Esophagus squamous epithelium (tissue), 5 donors: ENCODE data around the gene THADA. TPM values are rescaled to one million over a fixed set of nuclear protein-coding genes. Genes with fewer than 3 reads are reported as not detected.
A peak's percentile ranks its signal among the peaks of the same experiment; 100 is the strongest.

Experiments used
- DNase-seq: peaks from one replicate; lab custom pipeline; 2025; lab: John Stamatoyannopoulos, UW
- H3K27ac ChIP-seq, 4 donors: fragments of 200-600 bp; sonication (generic); one replicate each; pipeline ENCODE4 v1.5.1; 2016 to 2019; ENCODE audit warnings: mild to moderate bottlenecking in 1 of 4
- H3K27me3 ChIP-seq, 4 donors: fragments of 200-600 bp; sonication (generic); 1 replicate in 3 of 4; 2 replicates in 1 of 4; pipeline versions ENCODE4 v1.5.1 to v1.6.0; 2017 to 2021; ENCODE audit warnings: antibody characterized with exemption in 1 of 4
- H3K36me3 ChIP-seq, 3 donors: fragments of 200-600 bp; sonication (generic); one replicate each; pipeline ENCODE4 v1.5.1; 2016 to 2019
- H3K4me1 ChIP-seq, 3 donors: fragments of 200-600 bp; sonication (generic); one replicate each; pipeline ENCODE4 v1.5.1; 2017 to 2019
- H3K4me3 ChIP-seq, 4 donors: fragments of 200-600 bp; sonication (generic); 1 replicate in 3 of 4; 2 replicates in 1 of 4; pipeline ENCODE4 v1.5.1; 2016 to 2019; ENCODE audit warnings: mild to moderate bottlenecking in 2 of 4, moderate library complexity in 1 of 4
- H3K9me3 ChIP-seq, 3 donors: fragments of 200-600 bp; sonication (generic); one replicate each; pipeline ENCODE4 v1.5.1; 2016 to 2019
- POLR2A ChIP-seq, 4 donors: fragments of 450-650 bp; IDR thresholded peaks; one replicate each; pipeline ENCODE4 v1.6.1; 2017; ENCODE audit warnings: antibody characterized with exemption in 4 of 4, mild to moderate bottlenecking in 4 of 4, moderate library complexity in 3 of 4
- WGBS, 2 donors: methylation state at CpG; one replicate each; pipeline ENCODE4 v1.1.5; 2018; 5-methylcytosine and 5-hydroxymethylcytosine counted together
- intact Hi-C: fragments of 100-400 bp; cut with DNase I; formaldehyde crosslinking; loops from one replicate; pipeline ENCODE4 v1.15.0; 2022
- total RNA-seq, 4 donors: library from RNA; depleted of rRNA; stranded (reverse); fragments of >200 nt; gene quantifications; one replicate each; pipeline ENCODE4 v1.1.0, GENCODE V29; 2016
- TF ChIP-seq, protein P1 (sequence below), 6 experiments: fragments of 450-650 bp in 4 of 6; fragments of 200-600 bp in 2 of 6; sonication (generic) in 2 of 6; IDR thresholded peaks; one replicate each; pipeline ENCODE4 v1.5.1; 2016 to 2019; ENCODE audit warnings: antibody characterized with exemption in 6 of 6, mild to moderate bottlenecking in 4 of 6, moderate library complexity in 4 of 6
- donor health status: DM: yes; HTN: yes; CAD: no.

The THADA gene
- total RNA-seq, 4 donors from 2014 or later: 14.0 to 32.2 (median 21.0) TPM

GRCh38 chr2:43343573-43344304 is 252.1 kb downstream of the THADA start:
- Histone ChIP-seq H3K9me3 (no peaks in the 10 kb centered on the region), H3K27ac (peak overlapping the region; percentile 35 to 85 (median 79)), H3K4me1 (peaks cover 30 to 95% (median 53%) of the 10 kb centered on the region in 3 donors), H3K27me3 (no peaks in the 10 kb centered on the region), H3K36me3 (peaks cover 0 to 9% (median 0%) of the 10 kb centered on the region in 3 donors), H3K4me3 (no peak overlapping the region)
- no peak for DNase-seq
- intact Hi-C loops: no loop called here
- TF ChIP-seq, protein P1, sequence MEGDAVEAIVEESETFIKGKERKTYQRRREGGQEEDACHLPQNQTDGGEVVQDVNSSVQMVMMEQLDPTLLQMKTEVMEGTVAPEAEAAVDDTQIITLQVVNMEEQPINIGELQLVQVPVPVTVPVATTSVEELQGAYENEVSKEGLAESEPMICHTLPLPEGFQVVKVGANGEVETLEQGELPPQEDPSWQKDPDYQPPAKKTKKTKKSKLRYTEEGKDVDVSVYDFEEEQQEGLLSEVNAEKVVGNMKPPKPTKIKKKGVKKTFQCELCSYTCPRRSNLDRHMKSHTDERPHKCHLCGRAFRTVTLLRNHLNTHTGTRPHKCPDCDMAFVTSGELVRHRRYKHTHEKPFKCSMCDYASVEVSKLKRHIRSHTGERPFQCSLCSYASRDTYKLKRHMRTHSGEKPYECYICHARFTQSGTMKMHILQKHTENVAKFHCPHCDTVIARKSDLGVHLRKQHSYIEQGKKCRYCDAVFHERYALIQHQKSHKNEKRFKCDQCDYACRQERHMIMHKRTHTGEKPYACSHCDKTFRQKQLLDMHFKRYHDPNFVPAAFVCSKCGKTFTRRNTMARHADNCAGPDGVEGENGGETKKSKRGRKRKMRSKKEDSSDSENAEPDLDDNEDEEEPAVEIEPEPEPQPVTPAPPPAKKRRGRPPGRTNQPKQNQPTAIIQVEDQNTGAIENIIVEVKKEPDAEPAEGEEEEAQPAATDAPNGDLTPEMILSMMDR (IDR thresholded peaks at IDR 0.05): no peak
- no peak for TF ChIP-seq POLR2A (IDR thresholded peaks at IDR 0.05)
- 17 to 18% methylated on average over 5 of the region's 5 CpGs for WGBS, 2 donors

GRCh38 chr2:43341959-43342757 is 253.7 kb downstream of the THADA start:
- TF ChIP-seq POLR2A (IDR thresholded peaks at IDR 0.05): no peak
- TF ChIP-seq, protein P1 (IDR thresholded peaks at IDR 0.05): no peak
- Histone ChIP-seq H3K27ac (peak overlapping the region in 3 of 4 donors; percentile 72 to 85 (median 80)), H3K4me3 (no peak overlapping the region), H3K9me3 (no peaks in the 10 kb centered on the region), H3K4me1 (peaks cover 30 to 82% (median 51%) of the 10 kb centered on the region in 3 donors), H3K36me3 (peaks cover 0 to 9% (median 0%) of the 10 kb centered on the region in 3 donors), H3K27me3 (no peaks in the 10 kb centered on the region)
- DNase-seq: no peak
- intact Hi-C loops: no loop called here
- WGBS, 2 donors: 78 to 90% methylated on average over 11 to 13 of the region's 13 CpGs

DNA sequence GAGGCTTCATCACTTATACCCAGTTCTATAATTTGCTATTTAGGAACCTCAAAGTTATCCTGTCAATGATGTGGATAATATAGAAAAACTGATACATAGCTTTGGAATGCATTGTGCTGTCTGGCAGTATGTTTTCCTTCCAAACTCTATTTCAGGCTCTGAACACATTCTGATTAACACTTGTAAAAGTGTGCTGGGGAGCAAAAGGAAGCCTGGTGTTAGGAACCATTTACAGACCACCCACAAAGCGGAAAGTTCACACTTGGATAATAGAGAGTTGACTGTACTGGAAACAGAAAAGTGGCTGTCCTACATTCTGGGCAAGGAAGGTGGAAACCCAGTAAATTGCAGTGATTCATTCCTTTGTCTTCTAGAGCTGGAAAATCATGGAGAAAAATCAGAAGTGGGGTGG is 254.9 kb downstream of the THADA start:
- H3K4me3 ChIP-seq: no peak overlapping the region
- no peaks in the 10 kb centered on the region for H3K27me3 ChIP-seq
- intact Hi-C loops: no loop called here
- DNase-seq: no peak
- H3K27ac ChIP-seq: peak overlapping the region; percentile 6 to 85 (median 68)
- peaks cover 0 to 9% (median 0%) of the 10 kb centered on the region in 3 donors for H3K36me3 ChIP-seq
- TF ChIP-seq POLR2A (IDR thresholded peaks at IDR 0.05): no peak
- TF ChIP-seq, protein P1 (IDR thresholded peaks at IDR 0.05): no peak
- peaks cover 30 to 79% (median 58%) of the 10 kb centered on the region in 3 donors for H3K4me1 ChIP-seq
- no peaks in the 10 kb centered on the region for H3K9me3 ChIP-seq
- 38 to 57% methylated on average over 1 of the region's 1 CpG for WGBS, 2 donors

DNA sequence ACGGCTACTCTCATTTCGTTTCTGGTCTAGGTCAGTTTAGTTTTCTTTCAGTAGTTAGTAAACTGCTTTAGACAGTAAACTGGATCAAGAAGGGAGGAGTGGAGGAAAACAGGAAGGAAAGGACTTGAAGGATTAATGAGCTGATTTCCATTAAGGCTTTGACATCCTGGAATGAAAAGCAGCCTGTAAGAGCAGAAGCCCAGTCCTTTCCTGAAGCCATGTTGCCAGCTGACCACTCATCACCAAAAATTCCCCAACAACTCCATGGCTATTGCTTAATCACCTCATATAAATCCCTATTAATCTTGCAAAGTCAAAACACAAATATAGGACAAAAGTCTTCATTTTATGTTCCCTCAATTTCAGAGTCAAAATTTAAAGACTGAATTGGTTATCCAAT is 255.8 kb downstream of the THADA start:
- intact Hi-C loops: no loop called here

More for the DNA sequence above, 255.8 kb downstream of the THADA start:
- Histone ChIP-seq H3K4me3 (no peak overlapping the region), H3K9me3 (no peaks in the 10 kb centered on the region), H3K27me3 (no peaks in the 10 kb centered on the region), H3K27ac (peak overlapping the region; percentile 37 to 85 (median 68)), H3K4me1 (peaks cover 23 to 70% (median 49%) of the 10 kb centered on the region in 3 donors), H3K36me3 (peaks cover 0 to 9% (median 0%) of the 10 kb centered on the region in 3 donors)
- WGBS, 2 donors: 85% methylated on average over 2 of the region's 2 CpGs
- no peak for DNase-seq
- TF ChIP-seq, protein P1 (IDR thresholded peaks at IDR 0.05): no peak
- no peak for TF ChIP-seq POLR2A (IDR thresholded peaks at IDR 0.05)
